SW480 (cell line): ENCODE measurements around the gene RANBP1.
"Not testable (repeated sequence)": the region's sequence is repeated elsewhere in the genome, so short reads cannot be mapped to it uniquely, and the experiment has no call there.

Experiments
- DNase-seq: peaks from one replicate; pipeline ENCODE4 v3.0.0-alpha.2; 2016; ENCODE audit warnings: low spot score

The RANBP1 gene

GRCh38 chr22:20115691-20116375 is at the start of gene RANBP1:
TSS of gene RANBP1 (plus strand) at chr22:20116104. CDS start at chr22:20116185, 81 bp downstream.
- DNase-seq = no peak

GRCh38 chr22:20066617-20067383 is 49.1 kb upstream of the RANBP1 start:
- no peak for DNase-seq

- DNase-seq = not testable (repeated sequence)
Measured at GRCh38 chr22:20067384-20067682, 48.6 kb upstream of the RANBP1 start.

- DNase-seq = no peak
Measured at GRCh38 chr22:20068640-20069039, 47.3 kb upstream of the RANBP1 start.

- no peak for DNase-seq
Measured at GRCh38 chr22:20069331-20070042, 46.4 kb upstream of the RANBP1 start.

GRCh38 chr22:20071524-20071972 is 44.4 kb upstream of the RANBP1 start:
- DNase-seq = no peak

- DNase-seq = no peak
Measured at GRCh38 chr22:20076627-20077172, 39.2 kb upstream of the RANBP1 start.

- peak; percentile 93 for DNase-seq
Measured at GRCh38 chr22:20079745-20080444, 36.0 kb upstream of the RANBP1 start, which contains the start of gene DGCR8. TSS of gene DGCR8 (plus strand) at chr22:20080241. CDS start at chr22:20085964, 5,723 bp downstream.

- DNase-seq = peak; percentile 11
Measured at GRCh38 chr22:20080445-20080775, 35.5 kb upstream of the RANBP1 start.

GRCh38 chr22:20080776-20081654 is 34.9 kb upstream of the RANBP1 start:
- peak; percentile 10 for DNase-seq

GRCh38 chr22:20083157-20083890 is 32.6 kb upstream of the RANBP1 start:
- no peak for DNase-seq

- no peak for DNase-seq
Measured at GRCh38 chr22:20083891-20084546, 31.9 kb upstream of the RANBP1 start.

- DNase-seq = no peak
Measured at GRCh38 chr22:20084547-20085413, 31.1 kb upstream of the RANBP1 start.

GRCh38 chr22:20085651-20086050 is 30.3 kb upstream of the RANBP1 start:
- no peak for DNase-seq

- no peak for DNase-seq
Measured at GRCh38 chr22:20086101-20086599, 29.8 kb upstream of the RANBP1 start.

GRCh38 chr22:20086763-20087162 is 29.1 kb upstream of the RANBP1 start:
- no peak for DNase-seq

GRCh38 chr22:20087319-20088262 is 28.3 kb upstream of the RANBP1 start:
- no peak for DNase-seq
